Fibroblast of villous mesenchyme (primary cell): ENCODE results near the gene LRRC52. TPM values are rescaled to one million over a fixed set of nuclear protein-coding genes. Genes with fewer than 3 reads are reported as not detected.

ENCODE experiments used
- DNase-seq: peaks from one replicate; pipeline ENCODE4 v3.0.0-alpha.2; 2010; ENCODE audit warnings: low read depth
- H3K4me3 ChIP-seq: 2 replicates; pipeline ENCODE4 v1.5.1; 2011; ENCODE audit warnings: low read depth, mild to moderate bottlenecking, low read length
- CTCF ChIP-seq: IDR thresholded peaks from 2 replicates; pipeline ENCODE4 v1.5.1; 2012; ENCODE audit warnings: low read depth, mild to moderate bottlenecking, low read length; ENCODE audit not compliant: insufficient read depth
- total RNA-seq: library from RNA; depleted of rRNA; stranded (reverse); fragments of >200 nt; gene quantifications from 2 replicates; pipeline ENCODE4 v1.2.3, GENCODE V29; 2012

LRRC52 gene
- total RNA-seq, 1 donor, result not detected

DNA sequence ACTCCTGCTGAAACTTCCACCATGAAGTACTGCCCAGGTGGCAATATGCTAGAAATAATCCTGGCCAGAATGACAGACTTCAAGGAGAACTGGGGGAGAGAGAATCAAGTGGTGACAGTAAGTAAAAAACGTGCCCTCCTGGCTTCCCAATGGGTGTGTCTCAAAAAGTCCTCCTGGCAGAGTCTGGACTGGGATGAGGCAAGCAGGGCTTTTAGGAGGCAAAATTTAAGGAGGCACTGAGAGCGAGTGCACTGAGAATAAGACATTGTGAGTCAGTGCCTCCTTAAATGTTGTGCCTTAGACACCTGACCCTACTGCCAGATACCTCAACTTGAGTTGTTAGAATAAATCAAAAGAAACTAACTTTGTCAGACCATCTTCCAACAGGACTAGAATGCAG is 2.2 kb downstream of the LRRC52 start:
- TF ChIP-seq CTCF, result no peak
- no peak for DNase-seq

GRCh38 chr1:165549973-165550372 is 6.2 kb downstream of the LRRC52 start:
- TF ChIP-seq CTCF, result no peak
- DNase-seq, result no peak
- H3K4me3 ChIP-seq, result no peak overlapping the region

More for the DNA sequence above, 2.2 kb downstream of the LRRC52 start:
- no peak overlapping the region for H3K4me3 ChIP-seq

GRCh38 chr1:165551469-165551868 is 7.7 kb downstream of the LRRC52 start:
- no peak for DNase-seq
- H3K4me3 ChIP-seq, result no peak overlapping the region

GRCh38 chr1:165560883-165561656 is 17.3 kb downstream of the LRRC52 start:
- no peak for DNase-seq
- no peak for TF ChIP-seq CTCF
- H3K4me3 ChIP-seq, result no peak overlapping the region

More at GRCh38 chr1:165551469-165551868, 7.7 kb downstream of the LRRC52 start:
- no peak for TF ChIP-seq CTCF

GRCh38 chr1:165562571-165562970 is 18.8 kb downstream of the LRRC52 start:
- no peak for TF ChIP-seq CTCF
- no peak for DNase-seq
- H3K4me3 ChIP-seq, result no peak overlapping the region

DNA sequence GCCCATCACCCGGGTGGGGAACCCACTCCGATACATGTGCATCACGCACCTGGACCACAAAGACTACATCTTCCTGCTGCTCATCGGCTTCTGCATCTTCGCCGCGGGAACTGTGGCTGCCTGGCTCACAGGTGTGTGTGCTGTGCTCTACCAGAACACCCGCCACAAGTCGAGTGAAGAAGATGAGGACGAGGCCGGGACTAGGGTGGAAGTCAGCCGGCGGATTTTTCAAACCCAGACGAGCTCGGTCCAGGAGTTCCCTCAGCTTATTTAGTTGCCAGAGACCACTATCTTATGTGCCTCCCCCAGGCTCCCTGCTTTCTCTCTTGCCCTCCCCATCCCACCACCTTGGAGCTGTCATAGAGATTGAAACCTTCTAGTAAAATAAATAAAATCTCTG is 19.8 kb downstream of the LRRC52 start:
- no peak for DNase-seq
- no peak overlapping the region for H3K4me3 ChIP-seq
- no peak for TF ChIP-seq CTCF

DNA sequence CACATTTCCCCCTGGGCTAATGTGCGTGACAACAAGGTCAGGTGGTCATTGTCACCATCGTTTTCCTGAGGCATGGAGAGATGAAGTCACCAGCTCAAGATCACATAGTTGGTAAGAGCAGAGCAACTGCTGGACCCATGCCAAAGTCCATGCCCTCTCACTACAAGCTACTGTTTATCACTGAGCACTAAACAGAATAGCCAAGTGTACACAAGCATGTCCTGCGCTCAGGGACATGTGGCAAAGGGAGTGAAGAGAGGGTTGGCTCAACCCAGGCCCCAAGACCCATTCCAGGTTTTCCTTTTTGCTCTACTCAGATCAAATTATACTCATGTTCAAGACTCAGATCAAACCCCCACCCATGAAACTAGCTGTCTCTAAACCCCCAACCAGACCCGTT is 20.8 kb downstream of the LRRC52 start:
- DNase-seq, result no peak
- no peak for TF ChIP-seq CTCF
- H3K4me3 ChIP-seq, result no peak overlapping the region
